OCI-LY1 (cell line): Measurements from ENCODE around the gene IFNA1.

Source experiments
- H2AFZ ChIP-seq: fragments of 200-600 bp; sonication (generic), shearing (Covaris generic); 2 replicates; pipeline ENCODE4 v1.6.0; 2014; ENCODE audit warnings: antibody characterized with exemption, mild to moderate bottlenecking, low read length
- H3F3A ChIP-seq: fragments of 200-600 bp; sonication (generic), shearing (Covaris generic); 2 replicates; pipeline ENCODE4 v1.6.0; 2014; ENCODE audit warnings: mild to moderate bottlenecking, antibody characterized with exemption, low read length, moderate library complexity; ENCODE audit not compliant: insufficient read depth
- H3K27ac ChIP-seq: fragments of 200-600 bp; sonication (generic); 2 replicates; pipeline ENCODE4 v1.5.1; 2014; ENCODE audit warnings: low read length, mixed run types, mild to moderate bottlenecking, low read depth; ENCODE audit not compliant: poor library complexity, severe bottlenecking
- H3K27me3 ChIP-seq: fragments of 200-600 bp; sonication (generic); 2 replicates; pipeline ENCODE4 v1.6.0; 2014; ENCODE audit warnings: antibody characterized with exemption, mild to moderate bottlenecking, low read length, moderate library complexity; ENCODE audit not compliant: insufficient read depth
- H3K36me3 ChIP-seq: fragments of 200-600 bp; sonication (generic); 2 replicates; pipeline ENCODE4 v1.6.1; 2014; ENCODE audit warnings: mild to moderate bottlenecking, antibody characterized with exemption, low read length, moderate library complexity, mixed read lengths; ENCODE audit not compliant: insufficient read depth
- H3K4me1 ChIP-seq: fragments of 200-600 bp; sonication (generic); 2 replicates; pipeline ENCODE4 v1.5.1; 2014; ENCODE audit warnings: mild to moderate bottlenecking, low read length, moderate library complexity; ENCODE audit not compliant: insufficient read depth, severe bottlenecking
- H3K4me2 ChIP-seq: fragments of 200-600 bp; sonication (generic), shearing (Covaris generic); 2 replicates; pipeline ENCODE4 v1.6.1; 2014; ENCODE audit warnings: low read length
- H3K4me3 ChIP-seq: fragments of 200-600 bp; sonication (generic); 2 replicates; pipeline ENCODE4 v1.5.1; 2014; ENCODE audit warnings: low read length, low read depth, mild to moderate bottlenecking, mixed read lengths; ENCODE audit not compliant: poor library complexity, severe bottlenecking
- H3K79me2 ChIP-seq: fragments of 200-600 bp; shearing (Covaris generic); 2 replicates; pipeline ENCODE4 v1.6.1; 2016; ENCODE audit warnings: mixed run types, low read length, mixed read lengths; ENCODE audit not compliant: insufficient read depth
- H3K9ac ChIP-seq: fragments of 200-600 bp; sonication (generic), shearing (Covaris generic); 2 replicates; pipeline ENCODE4 v1.6.1; 2014; ENCODE audit warnings: mild to moderate bottlenecking, low read length, mixed read lengths
- H3K9me2 ChIP-seq: fragments of 200-600 bp; sonication (generic), shearing (Covaris generic); 2 replicates; pipeline ENCODE4 v1.6.1; 2014; ENCODE audit warnings: low read depth, mild to moderate bottlenecking, low read length, mixed read lengths
- H3K9me3 ChIP-seq: fragments of 200-600 bp; shearing (Covaris generic); 2 replicates; pipeline ENCODE4 v1.6.1; 2014; ENCODE audit warnings: low read length, mixed read lengths
- H4K20me1 ChIP-seq: fragments of 200-600 bp; sonication (generic), shearing (Covaris generic); 2 replicates; pipeline ENCODE4 v1.6.0; 2016; ENCODE audit warnings: mild to moderate bottlenecking, low read length; ENCODE audit not compliant: insufficient read depth
- EZH2 ChIP-seq: fragments of 200-600 bp; sonication (generic), shearing (Covaris generic); IDR thresholded peaks from 2 replicates; pipeline ENCODE4 v1.8.0; 2017; ENCODE audit warnings: borderline replicate concordance, mixed run types, mild to moderate bottlenecking, antibody characterized with exemption, low read length, moderate library complexity, mixed read lengths
- TF ChIP-seq, protein P1 (sequence below): fragments of 200-600 bp; sonication (generic), shearing (Covaris generic); IDR thresholded peaks from 2 replicates; pipeline ENCODE4 v1.5.1; 2017; ENCODE audit warnings: mild to moderate bottlenecking, antibody characterized with exemption, low read length, moderate library complexity, mixed read lengths

The IFNA1 gene

GRCh38 chr9:21452681-21453080, 12.4 kb downstream of the IFNA1 start:
- no peaks in the 10 kb centered on the region for H3K4me1 ChIP-seq
- H3K79me2 ChIP-seq: no peaks in the 10 kb centered on the region
- no peaks in the 10 kb centered on the region for H3K36me3 ChIP-seq
- H4K20me1 ChIP-seq: no peaks in the 10 kb centered on the region
- H3K9me2 ChIP-seq: no peaks in the 10 kb centered on the region
- H3K27ac ChIP-seq: no peak overlapping the region
- H3K9ac ChIP-seq: no peak overlapping the region
- no peak overlapping the region for H2AFZ ChIP-seq
- H3K4me2 ChIP-seq: no peak overlapping the region
- TF ChIP-seq, protein P1, sequence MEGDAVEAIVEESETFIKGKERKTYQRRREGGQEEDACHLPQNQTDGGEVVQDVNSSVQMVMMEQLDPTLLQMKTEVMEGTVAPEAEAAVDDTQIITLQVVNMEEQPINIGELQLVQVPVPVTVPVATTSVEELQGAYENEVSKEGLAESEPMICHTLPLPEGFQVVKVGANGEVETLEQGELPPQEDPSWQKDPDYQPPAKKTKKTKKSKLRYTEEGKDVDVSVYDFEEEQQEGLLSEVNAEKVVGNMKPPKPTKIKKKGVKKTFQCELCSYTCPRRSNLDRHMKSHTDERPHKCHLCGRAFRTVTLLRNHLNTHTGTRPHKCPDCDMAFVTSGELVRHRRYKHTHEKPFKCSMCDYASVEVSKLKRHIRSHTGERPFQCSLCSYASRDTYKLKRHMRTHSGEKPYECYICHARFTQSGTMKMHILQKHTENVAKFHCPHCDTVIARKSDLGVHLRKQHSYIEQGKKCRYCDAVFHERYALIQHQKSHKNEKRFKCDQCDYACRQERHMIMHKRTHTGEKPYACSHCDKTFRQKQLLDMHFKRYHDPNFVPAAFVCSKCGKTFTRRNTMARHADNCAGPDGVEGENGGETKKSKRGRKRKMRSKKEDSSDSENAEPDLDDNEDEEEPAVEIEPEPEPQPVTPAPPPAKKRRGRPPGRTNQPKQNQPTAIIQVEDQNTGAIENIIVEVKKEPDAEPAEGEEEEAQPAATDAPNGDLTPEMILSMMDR: no peak
- no peak for TF ChIP-seq EZH2
- no peak overlapping the region for H3K4me3 ChIP-seq
- H3K9me3 ChIP-seq: no peaks in the 10 kb centered on the region
- H3K27me3 ChIP-seq: no peaks in the 10 kb centered on the region
- H3F3A ChIP-seq: no peaks in the 10 kb centered on the region

DNA sequence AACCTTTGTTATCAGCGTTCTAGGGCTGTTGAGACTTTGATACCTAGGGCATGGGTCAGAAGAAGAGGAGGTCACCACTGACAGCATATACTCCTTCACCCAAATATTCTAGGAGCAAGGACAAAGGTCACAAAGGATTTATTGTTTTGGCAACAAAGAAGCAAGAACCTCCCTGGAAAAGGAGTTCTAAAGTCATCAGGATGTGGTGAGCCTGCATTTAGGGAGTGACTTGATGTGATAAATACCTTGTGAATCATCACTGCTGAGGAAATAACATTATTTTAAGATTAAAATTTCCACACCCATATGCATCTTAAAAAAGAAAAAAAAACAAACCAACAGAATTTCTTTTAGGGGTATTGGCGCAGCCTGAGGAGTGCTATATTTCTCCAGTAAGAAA, 13.9 kb downstream of the IFNA1 start:
- Histone ChIP-seq H3F3A (no peaks in the 10 kb centered on the region), H3K9ac (no peak overlapping the region)

DNA sequence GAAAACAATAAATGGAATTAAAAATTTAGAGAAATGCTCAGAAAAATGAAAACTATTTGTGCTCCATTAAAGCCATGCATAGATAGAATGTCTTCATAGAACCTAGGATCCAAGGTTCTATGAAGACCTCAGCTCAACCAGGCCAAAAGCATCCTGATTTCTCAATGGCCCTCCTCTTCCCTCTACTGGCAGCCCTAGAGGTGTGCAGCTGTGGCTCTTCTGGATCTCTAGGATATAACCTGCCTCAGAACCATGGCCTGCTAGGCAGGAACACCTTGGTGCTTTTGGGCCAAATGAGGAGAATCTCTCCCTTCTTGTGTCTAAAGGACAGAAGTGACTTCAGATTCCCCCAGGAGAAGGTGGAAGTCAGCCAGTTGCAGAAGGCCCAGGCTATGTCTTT, 15.1 kb downstream of the IFNA1 start:
- no peak overlapping the region for H3K4me2 ChIP-seq
- no peak overlapping the region for H3K27ac ChIP-seq
- no peak overlapping the region for H2AFZ ChIP-seq
- no peaks in the 10 kb centered on the region for H3K79me2 ChIP-seq
- no peaks in the 10 kb centered on the region for H3K36me3 ChIP-seq
- no peak for TF ChIP-seq EZH2
- TF ChIP-seq, protein P1: peak; percentile 49
- H3K9me2 ChIP-seq: no peaks in the 10 kb centered on the region
- no peaks in the 10 kb centered on the region for H3K27me3 ChIP-seq
- H3K4me3 ChIP-seq: no peak overlapping the region
- no peaks in the 10 kb centered on the region for H3K4me1 ChIP-seq
- no peaks in the 10 kb centered on the region for H3F3A ChIP-seq
- H4K20me1 ChIP-seq: no peaks in the 10 kb centered on the region
- H3K9ac ChIP-seq: no peak overlapping the region
- H3K9me3 ChIP-seq: no peaks in the 10 kb centered on the region

More for the DNA sequence above, 13.9 kb downstream of the IFNA1 start:
- Histone ChIP-seq H3K4me2 (no peak overlapping the region), H3K27ac (no peak overlapping the region), H3K36me3 (no peaks in the 10 kb centered on the region), H4K20me1 (no peaks in the 10 kb centered on the region), H3K4me3 (no peak overlapping the region), H3K4me1 (no peaks in the 10 kb centered on the region), H3K79me2 (no peaks in the 10 kb centered on the region), H3K27me3 (no peaks in the 10 kb centered on the region), H3K9me3 (no peaks in the 10 kb centered on the region), H2AFZ (no peak overlapping the region), H3K9me2 (no peaks in the 10 kb centered on the region)
- TF ChIP-seq EZH2: no peak
- TF ChIP-seq, protein P1: no peak
